Panc1 (cell line): ENCODE data around the gene WDR7. TPM values are rescaled to one million over a fixed set of nuclear protein-coding genes. Genes with fewer than 3 reads are reported as not detected.

Source experiments
- ATAC-seq: fragments of 200-7000 bp; cut with Tn5 transposase; 2 replicates; pipeline ENCODE4 v1.9.1; 2020; ENCODE audit warnings: mild to moderate bottlenecking, moderate library complexity
- BruUV-seq: library from RNA; stranded (reverse); fragments of 400-500 nt; replicated peaks from 2 replicates; lab custom pipeline; 2021; lab: Mats Ljungman, UMichigan
- CTCF ChIA-PET: fragments of 300-600 bp; sonication (Branson Sonifier 250); formaldehyde crosslinking; loops from one replicate; lab custom pipeline; 2022; ENCODE audit warnings: antibody characterized with exemption; lab: Charles Lee
- POLR2A ChIA-PET: fragments of 300-600 bp; sonication (Branson Sonifier 250); formaldehyde crosslinking; loops from one replicate; lab custom pipeline; 2022; ENCODE audit warnings: antibody characterized with exemption; lab: Charles Lee
- DNase-seq: peaks from one replicate; pipeline ENCODE4 v3.0.0-alpha.2; 2010; ENCODE audit warnings: low read depth, low spot score
- H3K27ac ChIP-seq: 2 replicates; pipeline ENCODE4 v1.5.1; 2011; ENCODE audit warnings: mild to moderate bottlenecking, low read length, inconsistent platforms
- H3K27me3 ChIP-seq: fragments of 200-500 bp; sonication (Bioruptor generic); 2 replicates; pipeline ENCODE4 v1.6.0; 2014; ENCODE audit warnings: low read length, inconsistent platforms; ENCODE audit not compliant: control insufficient read depth, insufficient read depth
- H3K36me3 ChIP-seq: fragments of 200-500 bp; sonication (Bioruptor generic); 2 replicates; pipeline ENCODE4 v1.5.1; 2014; ENCODE audit warnings: inconsistent platforms, mild to moderate bottlenecking, low read length, moderate library complexity; ENCODE audit not compliant: control insufficient read depth, insufficient read depth
- H3K4me1 ChIP-seq: 2 replicates; pipeline ENCODE4 v1.5.1; 2011; ENCODE audit warnings: inconsistent platforms, mild to moderate bottlenecking, low read length, moderate library complexity; ENCODE audit not compliant: control insufficient read depth, insufficient read depth
- H3K4me3 ChIP-seq, 2 experiments: 2 replicates each; pipeline ENCODE4 v1.5.1; 2011 to 2012; ENCODE audit warnings: low read depth in 2 of 2, low read length in 2 of 2, mild to moderate bottlenecking in 2 of 2, inconsistent platforms in 1 of 2, moderate library complexity in 1 of 2
- H3K9me3 ChIP-seq: fragments of 200-500 bp; sonication (Bioruptor generic); 2 replicates; pipeline ENCODE4 v1.5.1; 2014; ENCODE audit warnings: low read depth, mild to moderate bottlenecking, inconsistent platforms, low read length, moderate library complexity; ENCODE audit not compliant: control insufficient read depth, insufficient read depth
- POLR2AphosphoS5 ChIP-seq: IDR thresholded peaks from 2 replicates; pipeline ENCODE4 v1.6.1; 2012; ENCODE audit warnings: mild to moderate bottlenecking, low read depth, low read length, moderate library complexity
- in situ Hi-C: cut with HindIII; loops from 2 replicates; pipeline ENCODE4 v1.10.0; 2016; ENCODE audit warnings: low sequenced_read_pairs, low pct_unique_long_range_greater_than_20kb
- intact Hi-C: fragments of 100-400 bp; cut with micrococcal nuclease; formaldehyde crosslinking; loops from one replicate; pipeline ENCODE4 v1.10.0; 2022; ENCODE audit not compliant: unreplicated experiment
- total RNA-seq: library from RNA; stranded (reverse); gene quantifications from one replicate; pipeline ENCODE4 v1.2.1, GENCODE V29; 2021; ENCODE audit not compliant: unreplicated experiment
- TF ChIP-seq, protein P1 (sequence below), 2 experiments: IDR thresholded peaks; 2 replicates each; pipeline ENCODE4 v1.6.1; 2011 to 2012; ENCODE audit warnings: low read depth in 2 of 2, control low read depth in 1 of 2, low read length in 1 of 2, mild to moderate bottlenecking in 1 of 2, moderate library complexity in 1 of 2; ENCODE audit not compliant: insufficient read depth in 1 of 2

WDR7 gene
- total RNA-seq, 1 experiment from 2014 or later, result 12.3 TPM

GRCh38 chr18:57086163-57086562 is 435.0 kb downstream of the WDR7 start:
- CTCF ChIA-PET, result no interaction called here
- H3K4me3 ChIP-seq, result no peak overlapping the region
- POLR2A ChIA-PET, result no interaction called here
- no peaks in the 10 kb centered on the region for H3K4me1 ChIP-seq
- no peaks in the 10 kb centered on the region for H3K27me3 ChIP-seq
- no peaks in the 10 kb centered on the region for H3K9me3 ChIP-seq
- ATAC-seq (no peak), DNase-seq (no peak)
- BruUV-seq, result no TSS peak
- H3K36me3 ChIP-seq, result no peaks in the 10 kb centered on the region
- H3K27ac ChIP-seq, result no peak overlapping the region
- in situ Hi-C loops, result no loop called here
- TF ChIP-seq POLR2AphosphoS5, result no peak
- TF ChIP-seq, protein P1, sequence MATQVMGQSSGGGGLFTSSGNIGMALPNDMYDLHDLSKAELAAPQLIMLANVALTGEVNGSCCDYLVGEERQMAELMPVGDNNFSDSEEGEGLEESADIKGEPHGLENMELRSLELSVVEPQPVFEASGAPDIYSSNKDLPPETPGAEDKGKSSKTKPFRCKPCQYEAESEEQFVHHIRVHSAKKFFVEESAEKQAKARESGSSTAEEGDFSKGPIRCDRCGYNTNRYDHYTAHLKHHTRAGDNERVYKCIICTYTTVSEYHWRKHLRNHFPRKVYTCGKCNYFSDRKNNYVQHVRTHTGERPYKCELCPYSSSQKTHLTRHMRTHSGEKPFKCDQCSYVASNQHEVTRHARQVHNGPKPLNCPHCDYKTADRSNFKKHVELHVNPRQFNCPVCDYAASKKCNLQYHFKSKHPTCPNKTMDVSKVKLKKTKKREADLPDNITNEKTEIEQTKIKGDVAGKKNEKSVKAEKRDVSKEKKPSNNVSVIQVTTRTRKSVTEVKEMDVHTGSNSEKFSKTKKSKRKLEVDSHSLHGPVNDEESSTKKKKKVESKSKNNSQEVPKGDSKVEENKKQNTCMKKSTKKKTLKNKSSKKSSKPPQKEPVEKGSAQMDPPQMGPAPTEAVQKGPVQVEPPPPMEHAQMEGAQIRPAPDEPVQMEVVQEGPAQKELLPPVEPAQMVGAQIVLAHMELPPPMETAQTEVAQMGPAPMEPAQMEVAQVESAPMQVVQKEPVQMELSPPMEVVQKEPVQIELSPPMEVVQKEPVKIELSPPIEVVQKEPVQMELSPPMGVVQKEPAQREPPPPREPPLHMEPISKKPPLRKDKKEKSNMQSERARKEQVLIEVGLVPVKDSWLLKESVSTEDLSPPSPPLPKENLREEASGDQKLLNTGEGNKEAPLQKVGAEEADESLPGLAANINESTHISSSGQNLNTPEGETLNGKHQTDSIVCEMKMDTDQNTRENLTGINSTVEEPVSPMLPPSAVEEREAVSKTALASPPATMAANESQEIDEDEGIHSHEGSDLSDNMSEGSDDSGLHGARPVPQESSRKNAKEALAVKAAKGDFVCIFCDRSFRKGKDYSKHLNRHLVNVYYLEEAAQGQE (IDR thresholded peaks at IDR 0.05; ENCODE audit: insufficient read depth in 1 of 2, low read depth in 2 of 2, low read length in 1 of 2), result no peak
- intact Hi-C loops, result no loop called here

Other genes starting within 250 kb of the WDR7 start
- gene TXNL1, start 12.8 kb upstream of the WDR7 start, total RNA-seq, result 58.3 TPM